Measurements from ENCODE around the gene OSBPL3. TPM values are rescaled to one million over a fixed set of nuclear protein-coding genes. Genes with fewer than 3 reads are reported as not detected.

The OSBPL3 gene
- total RNA-seq, 4 donors from 2014 or later = 8.9 to 22.6 (median 13.7) TPM

DNA sequence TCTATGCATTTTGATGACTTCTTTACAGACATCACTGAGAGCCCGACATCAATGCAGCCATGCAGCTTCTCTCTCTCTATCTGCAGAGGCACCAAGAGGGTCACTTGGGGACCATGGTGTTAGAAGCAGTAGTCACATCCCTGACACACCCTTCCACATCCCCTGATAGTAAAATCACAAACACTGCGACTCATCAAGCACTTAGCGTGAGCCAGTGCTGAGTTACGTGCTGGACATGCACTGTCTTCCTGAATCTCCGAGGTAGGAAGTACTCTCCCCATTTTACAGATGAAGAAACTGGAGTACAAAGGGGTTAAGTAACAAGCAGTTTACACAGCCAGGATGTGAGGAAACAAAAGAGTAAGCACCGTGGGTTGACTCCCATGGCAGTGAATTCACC is 109.2 kb downstream of the OSBPL3 start:
- H3K9me3 ChIP-seq = no peaks in the 10 kb centered on the region
- H3K36me3 ChIP-seq = peaks cover 0 to 27% (median under 1%) of the 10 kb centered on the region in 3 donors
- no peak for DNase-seq
- no peak overlapping the region for H3K4me3 ChIP-seq
- no peaks in the 10 kb centered on the region for H3K27me3 ChIP-seq
- intact Hi-C loops (cut with DNase I) = no loop called here
- H3K4me1 ChIP-seq = no peaks in the 10 kb centered on the region
- 62 to 83% methylated on average over 4 to 6 of the region's 6 CpGs for WGBS, 2 donors
- no peak overlapping the region for H3K27ac ChIP-seq
- TF ChIP-seq, protein P1, sequence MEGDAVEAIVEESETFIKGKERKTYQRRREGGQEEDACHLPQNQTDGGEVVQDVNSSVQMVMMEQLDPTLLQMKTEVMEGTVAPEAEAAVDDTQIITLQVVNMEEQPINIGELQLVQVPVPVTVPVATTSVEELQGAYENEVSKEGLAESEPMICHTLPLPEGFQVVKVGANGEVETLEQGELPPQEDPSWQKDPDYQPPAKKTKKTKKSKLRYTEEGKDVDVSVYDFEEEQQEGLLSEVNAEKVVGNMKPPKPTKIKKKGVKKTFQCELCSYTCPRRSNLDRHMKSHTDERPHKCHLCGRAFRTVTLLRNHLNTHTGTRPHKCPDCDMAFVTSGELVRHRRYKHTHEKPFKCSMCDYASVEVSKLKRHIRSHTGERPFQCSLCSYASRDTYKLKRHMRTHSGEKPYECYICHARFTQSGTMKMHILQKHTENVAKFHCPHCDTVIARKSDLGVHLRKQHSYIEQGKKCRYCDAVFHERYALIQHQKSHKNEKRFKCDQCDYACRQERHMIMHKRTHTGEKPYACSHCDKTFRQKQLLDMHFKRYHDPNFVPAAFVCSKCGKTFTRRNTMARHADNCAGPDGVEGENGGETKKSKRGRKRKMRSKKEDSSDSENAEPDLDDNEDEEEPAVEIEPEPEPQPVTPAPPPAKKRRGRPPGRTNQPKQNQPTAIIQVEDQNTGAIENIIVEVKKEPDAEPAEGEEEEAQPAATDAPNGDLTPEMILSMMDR (IDR thresholded peaks at IDR 0.05) = no peak
- no peak for TF ChIP-seq POLR2A (IDR thresholded peaks at IDR 0.05)

DNA sequence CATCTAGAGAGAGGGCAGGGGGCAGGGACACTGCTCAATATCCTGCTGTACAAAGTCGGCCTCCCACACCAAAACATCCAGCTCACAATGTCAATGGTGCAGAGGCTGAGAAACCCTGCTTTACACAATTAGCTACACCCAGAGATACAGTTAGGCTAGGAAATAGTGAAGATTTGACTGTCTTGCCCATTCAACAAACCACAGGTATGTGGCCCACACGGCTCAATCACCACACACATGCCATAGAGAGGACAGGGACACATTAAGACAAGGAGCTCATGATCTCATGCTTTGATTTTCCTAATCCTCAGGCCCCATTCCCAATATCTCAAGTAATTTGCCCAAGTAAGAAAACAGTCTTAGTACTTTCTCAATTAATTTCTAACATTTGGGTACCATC is 110.4 kb downstream of the OSBPL3 start:
- Histone ChIP-seq H3K27ac (no peak overlapping the region), H3K4me3 (no peak overlapping the region), H3K27me3 (no peaks in the 10 kb centered on the region), H3K4me1 (no peaks in the 10 kb centered on the region), H3K9me3 (no peaks in the 10 kb centered on the region), H3K36me3 (peaks cover 0 to 39% (median 8%) of the 10 kb centered on the region in 3 donors)
- DNase-seq = no peak
- WGBS, 2 donors = 72 to 82% methylated on average over 2 of the region's 2 CpGs
- intact Hi-C loops (cut with DNase I) = no loop called here
- no peak for TF ChIP-seq POLR2A (IDR thresholded peaks at IDR 0.05)
- TF ChIP-seq, protein P1 (IDR thresholded peaks at IDR 0.05) = no peak

DNA sequence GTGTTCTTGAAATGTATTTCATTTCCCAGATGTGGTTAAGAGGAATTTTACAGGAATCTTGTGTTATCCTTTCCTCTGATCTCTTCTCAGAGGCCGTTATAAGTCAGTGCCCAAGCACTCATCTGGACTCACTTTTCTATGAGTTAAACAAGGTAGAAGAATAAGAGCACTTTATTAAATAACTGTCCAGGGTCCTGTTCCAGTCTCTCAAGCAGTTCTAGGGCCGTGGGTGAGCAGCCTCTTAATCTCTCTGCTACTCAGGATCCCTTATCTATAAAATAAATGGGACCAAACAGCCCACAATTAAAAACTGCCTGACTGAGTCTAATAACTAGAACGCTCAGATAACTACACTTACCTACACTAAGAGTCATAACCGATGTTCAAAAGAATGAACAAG is 111.2 kb downstream of the OSBPL3 start:
- H3K27me3 ChIP-seq = no peaks in the 10 kb centered on the region
- H3K9me3 ChIP-seq = no peaks in the 10 kb centered on the region
- intact Hi-C loops (cut with DNase I) = no loop called here
- TF ChIP-seq POLR2A (IDR thresholded peaks at IDR 0.05) = no peak
- TF ChIP-seq, protein P1 (IDR thresholded peaks at IDR 0.05) = no peak
- H3K4me3 ChIP-seq = no peak overlapping the region
- peaks cover 0 to 47% (median 8%) of the 10 kb centered on the region in 3 donors for H3K36me3 ChIP-seq
- no peak for DNase-seq
- no peak overlapping the region for H3K27ac ChIP-seq
- H3K4me1 ChIP-seq = no peaks in the 10 kb centered on the region
- 43 to 61% methylated on average over 4 of the region's 4 CpGs for WGBS, 2 donors

DNA sequence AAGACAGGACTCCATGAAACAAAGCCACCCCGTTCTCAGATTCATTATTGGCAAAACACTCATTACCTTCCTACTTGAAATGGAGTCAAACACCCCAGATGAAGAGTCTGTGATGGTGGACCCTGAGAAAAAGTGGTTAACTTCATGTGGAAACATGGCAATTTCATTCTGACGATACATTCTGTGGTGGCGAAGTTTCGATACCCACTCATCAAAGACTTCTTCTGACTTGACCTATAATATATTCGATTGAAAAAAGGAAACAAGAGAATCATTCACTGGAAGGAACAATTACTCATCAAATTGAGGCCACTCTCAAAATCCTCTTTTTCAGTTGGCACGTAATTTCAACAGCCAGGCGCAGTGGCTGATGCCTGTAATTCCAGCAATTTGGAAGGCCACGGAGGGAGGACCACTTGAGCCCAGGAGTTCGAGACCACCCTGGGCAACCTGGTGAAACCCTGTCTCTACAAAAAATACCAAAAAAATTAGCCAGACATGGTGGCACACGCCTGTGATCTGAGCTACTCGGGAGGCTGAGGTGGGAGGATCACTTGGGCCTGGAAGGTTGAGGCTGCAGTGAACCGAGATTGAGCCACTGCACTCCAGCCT is 113.9 kb downstream of the OSBPL3 start:
- H3K4me1 ChIP-seq = no peaks in the 10 kb centered on the region
- DNase-seq = no peak
- no peak overlapping the region for H3K27ac ChIP-seq
- 73 to 83% methylated on average over 12 of the region's 12 CpGs for WGBS, 2 donors
- H3K27me3 ChIP-seq = no peaks in the 10 kb centered on the region
- intact Hi-C loops (cut with DNase I) = no loop called here
- H3K9me3 ChIP-seq = no peaks in the 10 kb centered on the region
- H3K4me3 ChIP-seq = no peak overlapping the region
- TF ChIP-seq, protein P1 (IDR thresholded peaks at IDR 0.05) = no peak
- TF ChIP-seq POLR2A (IDR thresholded peaks at IDR 0.05) = no peak
- H3K36me3 ChIP-seq = peaks cover 0 to 56% (median 8%) of the 10 kb centered on the region in 3 donors

DNA sequence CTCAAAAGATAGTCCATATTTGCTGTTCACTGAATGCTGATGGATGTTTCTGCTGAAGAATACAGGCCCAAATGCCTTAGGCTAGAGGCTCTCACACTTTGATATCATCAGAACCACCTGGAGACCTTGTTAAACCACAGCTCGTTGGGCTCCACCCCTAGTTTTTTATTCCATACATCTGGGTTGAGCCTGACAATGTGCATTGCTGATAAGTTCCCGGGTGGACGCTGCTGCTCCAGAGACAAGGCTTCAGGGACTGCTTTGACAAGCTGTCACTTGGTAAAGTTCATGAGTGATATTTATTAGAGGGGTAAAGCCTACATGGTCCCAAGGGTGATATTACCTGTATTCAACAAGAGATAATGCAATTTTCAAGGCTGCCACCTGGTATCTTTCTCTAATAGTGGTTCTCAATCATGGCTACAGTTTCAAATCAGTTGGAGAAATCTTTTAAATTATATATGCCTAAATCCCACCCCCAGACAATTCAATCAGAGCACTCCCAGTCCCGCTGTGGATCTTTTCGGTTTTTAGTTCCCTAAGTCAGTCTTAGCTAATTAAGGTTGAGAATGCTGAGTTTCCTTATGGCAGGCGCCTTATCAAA is 115.7 kb downstream of the OSBPL3 start:
- no peak for DNase-seq

More for the DNA sequence above, 115.7 kb downstream of the OSBPL3 start:
- peaks cover 0 to 48% (median 8%) of the 10 kb centered on the region in 3 donors for H3K36me3 ChIP-seq
- intact Hi-C loops (cut with DNase I) = no loop called here
- no peak overlapping the region for H3K27ac ChIP-seq
- TF ChIP-seq POLR2A (IDR thresholded peaks at IDR 0.05) = no peak
- TF ChIP-seq, protein P1 (IDR thresholded peaks at IDR 0.05) = no peak
- H3K27me3 ChIP-seq = no peaks in the 10 kb centered on the region
- H3K4me1 ChIP-seq = no peaks in the 10 kb centered on the region
- H3K9me3 ChIP-seq = no peaks in the 10 kb centered on the region
- no peak overlapping the region for H3K4me3 ChIP-seq
- WGBS, 2 donors = 88 to 96% methylated on average over 4 to 6 of the region's 6 CpGs

All from esophagus squamous epithelium (tissue), 5 donors.